Measurements from ENCODE around the gene RAB33B.

GRCh38 chr4:139410312-139410711, 43.6 kb upstream of the RAB33B start:
- TF ChIP-seq GABPA (IDR thresholded peaks at IDR 0.05 in 1 of 2, conservative IDR thresholded peaks at IDR 0.05 in 1 of 2) (no peak), CTCF (IDR thresholded peaks at IDR 0.05; ENCODE audit: low read depth, low read length, missing input control) (no peak), EGR1 (IDR thresholded peaks at IDR 0.05; ENCODE audit: low read depth in 2 of 2) (no peak), TAF1 (conservative IDR thresholded peaks at IDR 0.05) (no peak), RAD21 (IDR thresholded peaks at IDR 0.05) (no peak), REST (IDR thresholded peaks at IDR 0.05) (no peak), MAX (IDR thresholded peaks at IDR 0.05) (no peak), RXRA (IDR thresholded peaks at IDR 0.05) (no peak), YY1 (IDR thresholded peaks at IDR 0.05) (no peak), HNF4A (conservative IDR thresholded peaks at IDR 0.05) (no peak), ZBTB33 (IDR thresholded peaks at IDR 0.05) (no peak), SP1 (IDR thresholded peaks at IDR 0.05) (no peak)

Data from liver (tissue), 3 donors.